Uterus (tissue), 4 donors: Measurements from ENCODE around the gene TMEM79. TPM values are rescaled to one million over a fixed set of nuclear protein-coding genes. Genes with fewer than 3 reads are reported as not detected.

Experiments used
- DNase-seq, 2 donors: peaks; one replicate each; pipeline ENCODE4 v3.0.0-alpha.2; 2019 to 2020
- H3K27ac ChIP-seq, 2 donors: fragments of 200-600 bp; sonication (generic); 1 replicate in 1 of 2; 2 replicates in 1 of 2; pipeline ENCODE4 v1.5.1; 2016 to 2018
- H3K27me3 ChIP-seq, 2 donors: fragments of 200-600 bp; sonication (generic); one replicate each; pipeline ENCODE4 v1.5.1; 2018 to 2019; ENCODE audit warnings: control low read depth in 1 of 2
- H3K36me3 ChIP-seq, 2 donors: fragments of 200-600 bp; sonication (generic); one replicate each; pipeline ENCODE4 v1.5.1; 2019; ENCODE audit warnings: control low read depth in 1 of 2
- H3K4me1 ChIP-seq, 2 donors: fragments of 200-600 bp; sonication (generic); one replicate each; pipeline ENCODE4 v1.5.1; 2018 to 2019; ENCODE audit warnings: control low read depth in 1 of 2
- H3K4me3 ChIP-seq, 2 donors: fragments of 200-600 bp; sonication (generic); 1 replicate in 1 of 2; 2 replicates in 1 of 2; pipeline ENCODE4 v1.5.1; 2018 to 2019; ENCODE audit warnings: mild to moderate bottlenecking in 1 of 2
- H3K9me3 ChIP-seq, 2 donors: fragments of 200-600 bp; sonication (generic); one replicate each; pipeline ENCODE4 v1.5.1; 2019; ENCODE audit warnings: control low read depth in 1 of 2
- POLR2A ChIP-seq, 2 donors: fragments of 450-650 bp; IDR thresholded peaks; one replicate each; pipeline ENCODE4 v1.6.1; 2016; ENCODE audit warnings: antibody characterized with exemption in 2 of 2, mild to moderate bottlenecking in 1 of 2, moderate library complexity in 1 of 2
- intact Hi-C: fragments of 100-400 bp; cut with DNase I; formaldehyde crosslinking; loops from one replicate; pipeline ENCODE4 v1.15.1; 2023; ENCODE audit warnings: low total_unique reads
- total RNA-seq, 4 donors: library from RNA; depleted of rRNA in 3 of 4; stranded (reverse); fragments of >200 nt in 3 of 4; gene quantifications; one replicate each; pipeline versions ENCODE4 v1.1.0 to v1.2.4, GENCODE V29; 2014 to 2023
- TF ChIP-seq, protein P1 (sequence below), 4 experiments: fragments of 200-600 bp in 2 of 4; fragments of 450-650 bp in 2 of 4; sonication (generic) in 2 of 4; IDR thresholded peaks; one replicate each; pipeline ENCODE4 v1.5.1; 2016 to 2019; ENCODE audit warnings: antibody characterized with exemption in 4 of 4, mild to moderate bottlenecking in 2 of 4, moderate library complexity in 1 of 4
- donor health status: DM: yes; HTN: yes; CAD: no.

TMEM79 gene, protein sequence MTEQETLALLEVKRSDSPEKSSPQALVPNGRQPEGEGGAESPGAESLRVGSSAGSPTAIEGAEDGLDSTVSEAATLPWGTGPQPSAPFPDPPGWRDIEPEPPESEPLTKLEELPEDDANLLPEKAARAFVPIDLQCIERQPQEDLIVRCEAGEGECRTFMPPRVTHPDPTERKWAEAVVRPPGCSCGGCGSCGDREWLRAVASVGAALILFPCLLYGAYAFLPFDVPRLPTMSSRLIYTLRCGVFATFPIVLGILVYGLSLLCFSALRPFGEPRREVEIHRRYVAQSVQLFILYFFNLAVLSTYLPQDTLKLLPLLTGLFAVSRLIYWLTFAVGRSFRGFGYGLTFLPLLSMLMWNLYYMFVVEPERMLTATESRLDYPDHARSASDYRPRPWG
- total RNA-seq: 1 to 10 TPM in 2 of 4 donors, under 1 TPM in 2; 0.26 to 2.7 (median 1.5) TPM

DNA sequence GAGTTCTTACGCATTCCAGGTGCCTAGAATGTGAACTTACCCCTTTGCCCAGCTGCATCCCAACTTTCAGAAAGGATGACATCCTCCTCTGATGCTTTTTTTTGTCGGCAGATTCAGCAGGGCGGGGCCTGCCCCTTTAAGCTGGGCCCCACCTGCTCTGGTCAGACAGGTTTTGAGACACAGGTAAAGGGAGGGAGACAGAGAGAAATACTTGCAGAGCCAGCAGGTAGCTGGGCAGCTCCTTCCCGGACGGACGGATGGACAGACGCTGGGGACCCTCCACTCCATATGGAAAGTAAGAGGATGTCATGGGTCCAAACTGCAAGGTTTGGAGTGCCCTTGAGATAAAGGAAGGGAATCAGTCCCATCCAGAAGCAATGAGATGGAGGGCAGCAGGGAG is at the start of gene TMEM79:
Gene TMEM79, plus strand, starts transcription at position 214 of the 400 bp plus-strand sequence. CDS start 902 bp downstream, outside the sequence.
- TF ChIP-seq POLR2A (IDR thresholded peaks at IDR 0.05): no peak
- TF ChIP-seq, protein P1, sequence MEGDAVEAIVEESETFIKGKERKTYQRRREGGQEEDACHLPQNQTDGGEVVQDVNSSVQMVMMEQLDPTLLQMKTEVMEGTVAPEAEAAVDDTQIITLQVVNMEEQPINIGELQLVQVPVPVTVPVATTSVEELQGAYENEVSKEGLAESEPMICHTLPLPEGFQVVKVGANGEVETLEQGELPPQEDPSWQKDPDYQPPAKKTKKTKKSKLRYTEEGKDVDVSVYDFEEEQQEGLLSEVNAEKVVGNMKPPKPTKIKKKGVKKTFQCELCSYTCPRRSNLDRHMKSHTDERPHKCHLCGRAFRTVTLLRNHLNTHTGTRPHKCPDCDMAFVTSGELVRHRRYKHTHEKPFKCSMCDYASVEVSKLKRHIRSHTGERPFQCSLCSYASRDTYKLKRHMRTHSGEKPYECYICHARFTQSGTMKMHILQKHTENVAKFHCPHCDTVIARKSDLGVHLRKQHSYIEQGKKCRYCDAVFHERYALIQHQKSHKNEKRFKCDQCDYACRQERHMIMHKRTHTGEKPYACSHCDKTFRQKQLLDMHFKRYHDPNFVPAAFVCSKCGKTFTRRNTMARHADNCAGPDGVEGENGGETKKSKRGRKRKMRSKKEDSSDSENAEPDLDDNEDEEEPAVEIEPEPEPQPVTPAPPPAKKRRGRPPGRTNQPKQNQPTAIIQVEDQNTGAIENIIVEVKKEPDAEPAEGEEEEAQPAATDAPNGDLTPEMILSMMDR (IDR thresholded peaks at IDR 0.05): no peak
- Histone ChIP-seq H3K27me3 (no peaks in the 10 kb centered on the region), H3K9me3 (no peaks in the 10 kb centered on the region), H3K27ac (peak within 1 kb of the TSS; percentile 92 to 93), H3K36me3 (no peaks in the 10 kb centered on the region), H3K4me1 (peaks cover 0 to 7% of the 10 kb centered on the region in 2 donors), H3K4me3 (peak within 1 kb of the TSS; percentile 98 to 99)
- intact Hi-C loops: no loop called here
- no peak for DNase-seq

- Histone ChIP-seq H3K36me3 (no peaks in the 10 kb centered on the region), H3K9me3 (no peaks in the 10 kb centered on the region), H3K4me3 (no peak overlapping the region), H3K4me1 (no peaks in the 10 kb centered on the region), H3K27me3 (no peaks in the 10 kb centered on the region), H3K27ac (no peak overlapping the region)
- no peak for DNase-seq
- intact Hi-C loops: no loop called here
- TF ChIP-seq POLR2A (IDR thresholded peaks at IDR 0.05): no peak
- TF ChIP-seq, protein P1 (IDR thresholded peaks at IDR 0.05): no peak
Measured at GRCh38 chr1:156236164-156236563, 48.0 kb upstream of the TMEM79 start.

GRCh38 chr1:156238248-156238647 is 45.9 kb upstream of the TMEM79 start:
- no peak overlapping the region for H3K4me3 ChIP-seq
- TF ChIP-seq, protein P1 (IDR thresholded peaks at IDR 0.05): no peak
- TF ChIP-seq POLR2A (IDR thresholded peaks at IDR 0.05): no peak
- DNase-seq: no peak
- no peaks in the 10 kb centered on the region for H3K9me3 ChIP-seq
- no peak overlapping the region for H3K27ac ChIP-seq
- no peaks in the 10 kb centered on the region for H3K4me1 ChIP-seq
- intact Hi-C loops: no loop called here
- H3K27me3 ChIP-seq: no peaks in the 10 kb centered on the region
- no peaks in the 10 kb centered on the region for H3K36me3 ChIP-seq

GRCh38 chr1:156241311-156241811 is 42.8 kb upstream of the TMEM79 start:
- no peak overlapping the region for H3K4me3 ChIP-seq
- no peak for DNase-seq
- H3K27ac ChIP-seq: no peak overlapping the region
- H3K36me3 ChIP-seq: no peaks in the 10 kb centered on the region
- peaks cover 0 to 3% of the 10 kb centered on the region in 2 donors for H3K27me3 ChIP-seq
- intact Hi-C loops: no loop called here
- TF ChIP-seq, protein P1 (IDR thresholded peaks at IDR 0.05): no peak
- TF ChIP-seq POLR2A (IDR thresholded peaks at IDR 0.05): no peak
- peaks cover 0 to 5% of the 10 kb centered on the region in 2 donors for H3K4me1 ChIP-seq
- H3K9me3 ChIP-seq: no peaks in the 10 kb centered on the region

- no peak for TF ChIP-seq POLR2A (IDR thresholded peaks at IDR 0.05)
- TF ChIP-seq, protein P1 (IDR thresholded peaks at IDR 0.05): no peak
- no peaks in the 10 kb centered on the region for H3K9me3 ChIP-seq
- intact Hi-C loops: no loop called here
- peaks cover 0 to 3% of the 10 kb centered on the region in 2 donors for H3K27me3 ChIP-seq
- H3K36me3 ChIP-seq: no peaks in the 10 kb centered on the region
- peaks cover 0 to 5% of the 10 kb centered on the region in 2 donors for H3K4me1 ChIP-seq
- DNase-seq: no peak
- H3K4me3 ChIP-seq: no peak within 1 kb of the TSS
- H3K27ac ChIP-seq: no peak within 1 kb of the TSS
Measured at GRCh38 chr1:156241926-156242325, 42.2 kb upstream of the TMEM79 start, which contains the start of gene BGLAP. TSS of gene BGLAP (plus strand) at chr1:156242184. CDS start at chr1:156242232, 48 bp downstream.
